Suprapubic skin (tissue), 4 donors: ENCODE measurements around the gene DPEP1. TPM values are rescaled to one million over a fixed set of nuclear protein-coding genes. Genes with fewer than 3 reads are reported as not detected.

ENCODE experiments used
- DNase-seq, 2 donors: peaks; one replicate each; pipeline ENCODE4 v3.0.0-alpha.2; 2019; ENCODE audit warnings: low spot score in 2 of 2
- H3K27ac ChIP-seq: fragments of 200-600 bp; sonication (generic); one replicate; pipeline ENCODE4 v1.5.1; 2019
- H3K27me3 ChIP-seq: fragments of 200-600 bp; sonication (generic); one replicate; pipeline ENCODE4 v1.5.1; 2019
- H3K36me3 ChIP-seq: fragments of 200-600 bp; sonication (generic); one replicate; pipeline ENCODE4 v1.5.1; 2019
- H3K4me1 ChIP-seq: fragments of 200-600 bp; sonication (generic); one replicate; pipeline ENCODE4 v1.5.1; 2019
- H3K4me3 ChIP-seq: fragments of 200-600 bp; sonication (generic); one replicate; pipeline ENCODE4 v1.5.1; 2019; ENCODE audit warnings: mild to moderate bottlenecking
- H3K9me3 ChIP-seq: fragments of 200-600 bp; sonication (generic); one replicate; pipeline ENCODE4 v1.5.1; 2019
- EP300 ChIP-seq: sonication (generic); formaldehyde crosslinking; IDR thresholded peaks from one replicate; pipeline ENCODE4 v1.6.1; 2017; ENCODE audit warnings: antibody characterized with exemption
- POLR2A ChIP-seq, 2 donors: fragments of 450-650 bp; IDR thresholded peaks; one replicate each; pipeline ENCODE4 v1.6.1; 2017; ENCODE audit warnings: antibody characterized with exemption in 2 of 2, mild to moderate bottlenecking in 2 of 2, moderate library complexity in 2 of 2
- POLR2AphosphoS5 ChIP-seq, 3 donors: sonication (generic); formaldehyde crosslinking; IDR thresholded peaks; one replicate each; pipeline ENCODE4 v1.6.1; 2017; ENCODE audit warnings: antibody characterized with exemption in 3 of 3
- WGBS: methylation state at CpG from one replicate; pipeline ENCODE4 v1.1.5; 2018; 5-methylcytosine and 5-hydroxymethylcytosine counted together
- total RNA-seq, 4 donors: library from RNA; depleted of rRNA; stranded (reverse); fragments of >200 nt; gene quantifications; one replicate each; pipeline ENCODE4 v1.1.0, GENCODE V29; 2016
- TF ChIP-seq, protein P1 (sequence below), 2 donors: fragments of 200-600 bp in 1 of 2; fragments of 450-650 bp in 1 of 2; sonication (generic) in 1 of 2; IDR thresholded peaks; one replicate each; pipeline ENCODE4 v1.5.1; 2016 to 2019; ENCODE audit warnings: antibody characterized with exemption in 2 of 2, mild to moderate bottlenecking in 1 of 2, moderate library complexity in 1 of 2

DPEP1 gene
- total RNA-seq, 4 donors from 2014 or later = 1.3 to 2.3 (median 2.2) TPM; not detected in 1

GRCh38 chr16:89643769-89644300, 30.4 kb downstream of the DPEP1 start:
- Histone ChIP-seq H3K4me3 (no peak overlapping the region), H3K9me3 (no peaks in the 10 kb centered on the region), H3K4me1 (peaks cover 20% of the 10 kb centered on the region), H3K36me3 (peaks cover 39% of the 10 kb centered on the region), H3K27me3 (no peaks in the 10 kb centered on the region), H3K27ac (no peak overlapping the region)
- TF ChIP-seq, protein P1, sequence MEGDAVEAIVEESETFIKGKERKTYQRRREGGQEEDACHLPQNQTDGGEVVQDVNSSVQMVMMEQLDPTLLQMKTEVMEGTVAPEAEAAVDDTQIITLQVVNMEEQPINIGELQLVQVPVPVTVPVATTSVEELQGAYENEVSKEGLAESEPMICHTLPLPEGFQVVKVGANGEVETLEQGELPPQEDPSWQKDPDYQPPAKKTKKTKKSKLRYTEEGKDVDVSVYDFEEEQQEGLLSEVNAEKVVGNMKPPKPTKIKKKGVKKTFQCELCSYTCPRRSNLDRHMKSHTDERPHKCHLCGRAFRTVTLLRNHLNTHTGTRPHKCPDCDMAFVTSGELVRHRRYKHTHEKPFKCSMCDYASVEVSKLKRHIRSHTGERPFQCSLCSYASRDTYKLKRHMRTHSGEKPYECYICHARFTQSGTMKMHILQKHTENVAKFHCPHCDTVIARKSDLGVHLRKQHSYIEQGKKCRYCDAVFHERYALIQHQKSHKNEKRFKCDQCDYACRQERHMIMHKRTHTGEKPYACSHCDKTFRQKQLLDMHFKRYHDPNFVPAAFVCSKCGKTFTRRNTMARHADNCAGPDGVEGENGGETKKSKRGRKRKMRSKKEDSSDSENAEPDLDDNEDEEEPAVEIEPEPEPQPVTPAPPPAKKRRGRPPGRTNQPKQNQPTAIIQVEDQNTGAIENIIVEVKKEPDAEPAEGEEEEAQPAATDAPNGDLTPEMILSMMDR (IDR thresholded peaks at IDR 0.05) = no peak
- TF ChIP-seq POLR2AphosphoS5 (IDR thresholded peaks at IDR 0.05) = no peak
- no peak for TF ChIP-seq EP300
- TF ChIP-seq POLR2A (IDR thresholded peaks at IDR 0.05) = no peak
- 68% methylated on average over 14 of the region's 14 CpGs for WGBS
- no peak for DNase-seq

DNA sequence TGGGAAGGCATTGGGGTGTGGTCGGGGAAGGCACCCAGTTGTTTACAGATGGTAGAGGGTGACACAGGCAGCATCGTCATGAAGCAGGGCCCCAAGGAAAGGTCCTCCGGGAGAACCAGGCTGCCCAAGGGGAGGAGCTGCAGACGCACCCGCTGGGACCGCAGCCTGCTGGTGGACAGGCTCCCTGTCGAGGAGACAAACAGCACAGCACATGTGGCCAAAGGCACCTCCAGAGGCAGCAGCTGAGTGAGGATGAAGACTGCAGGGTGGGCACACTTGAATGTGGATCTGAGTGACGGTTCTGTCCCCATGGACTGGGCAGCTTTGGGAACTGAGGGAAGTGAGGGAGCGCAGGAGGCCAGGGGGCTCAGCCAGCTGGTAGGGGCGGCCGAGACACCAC, 31.7 kb downstream of the DPEP1 start:
- peaks cover 52% of the 10 kb centered on the region for H3K36me3 ChIP-seq
- peaks cover 13% of the 10 kb centered on the region for H3K4me1 ChIP-seq
- TF ChIP-seq POLR2AphosphoS5 (IDR thresholded peaks at IDR 0.05) = no peak
- TF ChIP-seq, protein P1 (IDR thresholded peaks at IDR 0.05) = no peak
- TF ChIP-seq EP300 = no peak
- no peak for TF ChIP-seq POLR2A (IDR thresholded peaks at IDR 0.05)
- no peaks in the 10 kb centered on the region for H3K9me3 ChIP-seq
- no peak overlapping the region for H3K27ac ChIP-seq
- no peaks in the 10 kb centered on the region for H3K27me3 ChIP-seq
- WGBS = 70% methylated on average over 10 of the region's 11 CpGs
- H3K4me3 ChIP-seq = no peak overlapping the region
- no peak for DNase-seq

GRCh38 chr16:89646270-89646669, 32.8 kb downstream of the DPEP1 start:
- TF ChIP-seq POLR2A (IDR thresholded peaks at IDR 0.05) = no peak
- TF ChIP-seq POLR2AphosphoS5 (IDR thresholded peaks at IDR 0.05) = no peak
- no peak for TF ChIP-seq EP300
- H3K4me1 ChIP-seq = peaks cover 1% of the 10 kb centered on the region
- no peak for DNase-seq
- no peaks in the 10 kb centered on the region for H3K27me3 ChIP-seq
- no peaks in the 10 kb centered on the region for H3K9me3 ChIP-seq
- H3K4me3 ChIP-seq = no peak overlapping the region
- peaks cover 62% of the 10 kb centered on the region for H3K36me3 ChIP-seq
- WGBS = 96% methylated on average over 17 of the region's 22 CpGs
- H3K27ac ChIP-seq = no peak overlapping the region

DNA sequence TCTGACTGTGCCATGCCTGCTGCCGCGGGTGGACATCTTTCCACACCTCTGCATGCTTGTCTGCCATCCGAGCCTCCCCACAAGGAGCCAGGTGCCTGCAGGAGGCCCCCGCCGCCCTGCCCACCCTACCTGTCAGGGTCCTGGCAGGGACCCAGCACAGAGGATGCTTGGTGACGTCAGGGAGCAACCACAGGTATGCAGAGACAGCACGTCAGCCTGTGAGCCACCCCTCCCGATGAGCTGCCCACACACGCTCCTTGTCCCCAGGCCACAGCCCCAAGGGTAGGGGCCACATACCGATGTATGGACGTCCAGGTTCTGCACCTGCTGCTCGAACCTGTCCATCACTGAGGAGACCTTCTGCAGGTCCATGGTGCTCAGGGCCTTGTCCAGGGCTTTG, 33.5 kb downstream of the DPEP1 start:
- WGBS = 40% methylated on average over 2 of the region's 12 CpGs
- H3K4me3 ChIP-seq = no peak overlapping the region
- no peaks in the 10 kb centered on the region for H3K27me3 ChIP-seq
- no peak overlapping the region for H3K27ac ChIP-seq
- H3K9me3 ChIP-seq = no peaks in the 10 kb centered on the region
- H3K4me1 ChIP-seq = no peaks in the 10 kb centered on the region
- no peak for TF ChIP-seq POLR2AphosphoS5 (IDR thresholded peaks at IDR 0.05)
- TF ChIP-seq POLR2A (IDR thresholded peaks at IDR 0.05) = no peak
- TF ChIP-seq, protein P1 (IDR thresholded peaks at IDR 0.05) = no peak
- no peak for TF ChIP-seq EP300
- no peak for DNase-seq
- peaks cover 66% of the 10 kb centered on the region for H3K36me3 ChIP-seq

GRCh38 chr16:89651584-89651983, 38.1 kb downstream of the DPEP1 start:
- TF ChIP-seq POLR2A (IDR thresholded peaks at IDR 0.05) (no peak), POLR2AphosphoS5 (IDR thresholded peaks at IDR 0.05) (no peak), EP300 (no peak)
- peaks cover 4% of the 10 kb centered on the region for H3K4me1 ChIP-seq
- no peaks in the 10 kb centered on the region for H3K27me3 ChIP-seq
- no peaks in the 10 kb centered on the region for H3K9me3 ChIP-seq
- no peak overlapping the region for H3K27ac ChIP-seq
- no peak for DNase-seq
- H3K4me3 ChIP-seq = no peak overlapping the region
- 93% methylated on average over 10 of the region's 15 CpGs for WGBS
- peaks cover 60% of the 10 kb centered on the region for H3K36me3 ChIP-seq

DNA sequence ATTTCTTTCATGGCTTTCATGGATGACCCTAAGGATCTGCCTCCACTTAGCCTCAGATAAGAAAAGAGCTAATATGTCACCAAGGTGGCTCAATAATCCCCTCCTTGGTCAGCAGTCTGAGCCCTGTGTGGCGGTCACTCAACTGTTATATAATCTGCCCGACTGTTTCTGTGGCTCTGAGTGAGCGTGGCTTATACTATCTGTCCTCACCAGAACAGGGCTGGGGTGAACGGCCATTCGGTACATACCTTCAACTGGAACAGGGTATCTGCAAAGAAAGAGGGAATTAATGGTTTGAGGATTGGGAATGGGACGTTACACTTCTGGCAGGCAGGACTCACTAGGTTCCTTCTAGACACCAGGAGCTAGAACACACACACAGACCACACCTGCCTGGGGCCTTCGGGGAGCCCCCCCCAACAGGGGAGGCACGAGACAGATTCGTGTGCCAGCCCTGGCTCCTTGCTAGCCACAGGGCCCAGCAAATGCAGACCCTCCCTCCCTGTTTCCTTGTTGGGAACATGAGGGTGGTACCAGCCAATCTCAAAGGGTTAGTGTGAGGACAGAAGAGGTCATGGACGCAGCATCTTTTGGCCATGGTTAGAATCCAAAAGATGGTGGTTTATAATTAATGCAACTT, 40.3 kb downstream of the DPEP1 start:
- WGBS = 90% methylated on average over 8 of the region's 10 CpGs
- H3K4me3 ChIP-seq = no peak overlapping the region
- no peak overlapping the region for H3K27ac ChIP-seq
- peaks cover 45% of the 10 kb centered on the region for H3K36me3 ChIP-seq
- no peak for TF ChIP-seq EP300
- TF ChIP-seq, protein P1 (IDR thresholded peaks at IDR 0.05) = no peak
- TF ChIP-seq POLR2AphosphoS5 (IDR thresholded peaks at IDR 0.05) = no peak
- TF ChIP-seq POLR2A (IDR thresholded peaks at IDR 0.05) = no peak
- no peak for DNase-seq
- H3K27me3 ChIP-seq = no peaks in the 10 kb centered on the region
- peaks cover 18% of the 10 kb centered on the region for H3K4me1 ChIP-seq
- H3K9me3 ChIP-seq = no peaks in the 10 kb centered on the region
